ENCODE measurements around the gene GPR6. TPM values are rescaled to one million over a fixed set of nuclear protein-coding genes. Genes with fewer than 3 reads are reported as not detected.

Gene GPR6
- total RNA-seq, 1 donor from 2014 or later, result not detected

- no peak for DNase-seq (ENCODE audit: low spot score, unreplicated experiment)
- H3K27ac Mint-ChIP-seq, result no peak overlapping the region
- no peaks in the 10 kb centered on the region for H3K9me3 Mint-ChIP-seq (ENCODE audit: low read depth)
- no peaks in the 10 kb centered on the region for H3K36me3 Mint-ChIP-seq (ENCODE audit: insufficient read depth)
- no peak for TF ChIP-seq CTCF (IDR thresholded peaks at IDR 0.05; ENCODE audit: unreplicated experiment)
- no peak overlapping the region for H3K4me3 Mint-ChIP-seq (ENCODE audit: low read depth)
- peaks cover 22% of the 10 kb centered on the region for H3K27me3 Mint-ChIP-seq
- H3K4me1 Mint-ChIP-seq (ENCODE audit: low read depth), result peaks cover 8% of the 10 kb centered on the region
These were observed 39.8 kb downstream of the GPR6 start for GRCh38 chr6:110017946-110018345.

GRCh38 chr6:110018486-110018885 is 40.4 kb downstream of the GPR6 start:
- no peak for TF ChIP-seq CTCF (IDR thresholded peaks at IDR 0.05; ENCODE audit: unreplicated experiment)
- Mint-ChIP-seq H3K27ac (no peak overlapping the region), H3K27me3 (peaks cover 20% of the 10 kb centered on the region), H3K4me3 (ENCODE audit: low read depth) (no peak overlapping the region), H3K9me3 (ENCODE audit: low read depth) (no peaks in the 10 kb centered on the region), H3K36me3 (ENCODE audit: insufficient read depth) (no peaks in the 10 kb centered on the region), H3K4me1 (ENCODE audit: low read depth) (peaks cover 8% of the 10 kb centered on the region)
- DNase-seq (ENCODE audit: low spot score, unreplicated experiment), result no peak

- Mint-ChIP-seq H3K4me1 (ENCODE audit: low read depth) (peaks cover 8% of the 10 kb centered on the region), H3K27me3 (peaks cover 19% of the 10 kb centered on the region), H3K36me3 (ENCODE audit: insufficient read depth) (no peaks in the 10 kb centered on the region), H3K4me3 (ENCODE audit: low read depth) (no peak overlapping the region), H3K9me3 (ENCODE audit: low read depth) (peaks cover 7% of the 10 kb centered on the region), H3K27ac (no peak overlapping the region)
- no peak for TF ChIP-seq CTCF (IDR thresholded peaks at IDR 0.05; ENCODE audit: unreplicated experiment)
- no peak for DNase-seq (ENCODE audit: low spot score, unreplicated experiment)
These were observed 42.8 kb downstream of the GPR6 start for GRCh38 chr6:110020888-110021287.

GRCh38 chr6:110029144-110029543 is 51.0 kb downstream of the GPR6 start:
- Mint-ChIP-seq H3K27me3 (no peaks in the 10 kb centered on the region), H3K4me3 (ENCODE audit: low read depth) (no peak overlapping the region), H3K36me3 (ENCODE audit: insufficient read depth) (no peaks in the 10 kb centered on the region), H3K4me1 (ENCODE audit: low read depth) (no peaks in the 10 kb centered on the region), H3K9me3 (ENCODE audit: low read depth) (peaks cover 9% of the 10 kb centered on the region), H3K27ac (no peak overlapping the region)
- DNase-seq (ENCODE audit: low spot score, unreplicated experiment), result no peak
- TF ChIP-seq CTCF (IDR thresholded peaks at IDR 0.05; ENCODE audit: unreplicated experiment), result no peak

Other genes starting within 250 kb of the GPR6 start
- 45.6 and 46.4 TPM in 2 replicates for gene WASF1, start 201.4 kb downstream of the GPR6 start, total RNA-seq
- 21.5 and 24.9 TPM in 2 replicates for gene CDC40, start 202.1 kb downstream of the GPR6 start, total RNA-seq